OCI-LY7 (cell line): ENCODE results near the gene TWF2. TPM values are rescaled to one million over a fixed set of nuclear protein-coding genes. Genes with fewer than 3 reads are reported as not detected.

Source experiments
- BruUV-seq: library from RNA; stranded (reverse); fragments of 400-500 nt; replicated peaks from 2 replicates; lab custom pipeline; 2021; lab: Mats Ljungman, UMichigan
- CTCF ChIA-PET: fragments of 300-600 bp; sonication (Branson Sonifier 250); formaldehyde crosslinking; loops from one replicate; lab custom pipeline; 2022; ENCODE audit warnings: antibody characterized with exemption; ENCODE audit not compliant: unreplicated experiment; lab: Charles Lee
- POLR2A ChIA-PET: fragments of 300-600 bp; sonication (Branson Sonifier 250); formaldehyde crosslinking; loops from one replicate; lab custom pipeline; 2022; ENCODE audit warnings: antibody characterized with exemption; lab: Charles Lee
- DNase-seq: peaks from one replicate; pipeline ENCODE4 v3.0.0-alpha.2; 2015; ENCODE audit warnings: low spot score
- H2AFZ ChIP-seq: fragments of 200-600 bp; sonication (generic), shearing (Covaris generic); 2 replicates; pipeline ENCODE4 v1.6.1; 2014; ENCODE audit warnings: mild to moderate bottlenecking, antibody characterized with exemption, low read length, moderate library complexity
- H3K27ac ChIP-seq: fragments of 200-600 bp; sonication (generic); 2 replicates; pipeline ENCODE4 v1.5.1; 2014; ENCODE audit warnings: mixed run types, low read depth, mild to moderate bottlenecking, moderate library complexity, low read length, inconsistent platforms; ENCODE audit not compliant: poor library complexity, severe bottlenecking
- H3K36me3 ChIP-seq: fragments of 200-600 bp; sonication (generic); 2 replicates; pipeline ENCODE4 v1.6.1; 2014; ENCODE audit warnings: mild to moderate bottlenecking, antibody characterized with exemption, low read length, moderate library complexity, mixed read lengths; ENCODE audit not compliant: insufficient read depth
- H3K4me1 ChIP-seq: fragments of 200-600 bp; sonication (generic); 2 replicates; pipeline ENCODE4 v1.5.1; 2014; ENCODE audit warnings: mild to moderate bottlenecking, low read length; ENCODE audit not compliant: insufficient read depth, poor library complexity, severe bottlenecking
- H3K4me2 ChIP-seq: fragments of 200-600 bp; sonication (generic); 2 replicates; pipeline ENCODE4 v1.6.1; 2014; ENCODE audit warnings: mild to moderate bottlenecking, low read length
- H3K4me3 ChIP-seq: fragments of 200-600 bp; sonication (generic); 2 replicates; pipeline ENCODE4 v1.5.1; 2014; ENCODE audit warnings: mild to moderate bottlenecking, low read depth, low read length; ENCODE audit not compliant: poor library complexity, severe bottlenecking
- H3K79me2 ChIP-seq: fragments of 200-600 bp; sonication (generic); 2 replicates; pipeline ENCODE4 v1.6.1; 2016; ENCODE audit warnings: low read depth, mild to moderate bottlenecking, low read length, moderate library complexity, mixed read lengths; ENCODE audit not compliant: insufficient read depth
- H3K9me2 ChIP-seq: fragments of 200-600 bp; sonication (generic); 2 replicates; pipeline ENCODE4 v1.6.1; 2016; ENCODE audit warnings: mild to moderate bottlenecking, low read length, mixed read lengths; ENCODE audit not compliant: insufficient read depth
- H3K9me3 ChIP-seq: fragments of 200-600 bp; sonication (generic); 2 replicates; pipeline ENCODE4 v1.6.1; 2014; ENCODE audit warnings: mild to moderate bottlenecking, mixed run types, low read length, mixed read lengths
- H4K20me1 ChIP-seq: fragments of 200-600 bp; sonication (generic); 2 replicates; pipeline ENCODE4 v1.6.1; 2014; ENCODE audit warnings: mild to moderate bottlenecking, antibody characterized with exemption, low read length, moderate library complexity, mixed read lengths; ENCODE audit not compliant: insufficient read depth
- EZH2phosphoT487 ChIP-seq: fragments of 200-600 bp; sonication (generic); IDR thresholded peaks from 2 replicates; pipeline ENCODE4 v1.6.1; 2018; ENCODE audit warnings: low read depth, borderline replicate concordance, mild to moderate bottlenecking, mixed run types, antibody characterized with exemption, low read length, moderate library complexity, mixed read lengths
- intact Hi-C: fragments of 100-400 bp; cut with micrococcal nuclease; formaldehyde crosslinking; loops from one replicate; pipeline ENCODE4 v1.10.0; 2022; ENCODE audit not compliant: unreplicated experiment
- microRNA-seq: library from miRNA; unstranded; fragments of <30 nt; microRNA quantifications from one replicate; pipeline ENCODE4 v1.2.0, GENCODE V29; 2022; ENCODE audit warnings: borderline replicate concordance
- small RNA-seq: library from RNA; depleted of rRNA; stranded (forward); fragments of <200 nt; gene quantifications from one replicate; pipeline ENCODE3, GENCODE V24; 2014
- total RNA-seq, 2 experiments: library from RNA; depleted of rRNA in 1 of 2; stranded (reverse); fragments of >200 nt in 1 of 2; shearing (Covaris generic) in 1 of 2; gene quantifications; 2 replicates each; pipeline ENCODE4 v1.2.3, GENCODE V29; 2014 to 2022
- TF ChIP-seq, protein P1 (sequence below): fragments of 200-600 bp; sonication (generic); conservative IDR thresholded peaks from 2 replicates; pipeline ENCODE4 v1.5.1; 2014; ENCODE audit warnings: mild to moderate bottlenecking, antibody characterized with exemption, low read length, moderate library complexity, mixed read lengths

Gene TWF2
- total RNA-seq, 2 experiments from 2014 or later, result 52.8 to 64.9 TPM

GRCh38 chr3:52182196-52182595 is 56.8 kb downstream of the TWF2 start:
- Histone ChIP-seq H2AFZ (no peak overlapping the region), H3K9me3 (no peaks in the 10 kb centered on the region), H3K4me1 (peaks cover 7% of the 10 kb centered on the region), H4K20me1 (no peaks in the 10 kb centered on the region), H3K9me2 (no peaks in the 10 kb centered on the region), H3K79me2 (no peaks in the 10 kb centered on the region), H3K36me3 (no peaks in the 10 kb centered on the region), H3K27ac (no peak overlapping the region), H3K4me2 (no peak overlapping the region), H3K4me3 (no peak overlapping the region)
- TF ChIP-seq, protein P1, sequence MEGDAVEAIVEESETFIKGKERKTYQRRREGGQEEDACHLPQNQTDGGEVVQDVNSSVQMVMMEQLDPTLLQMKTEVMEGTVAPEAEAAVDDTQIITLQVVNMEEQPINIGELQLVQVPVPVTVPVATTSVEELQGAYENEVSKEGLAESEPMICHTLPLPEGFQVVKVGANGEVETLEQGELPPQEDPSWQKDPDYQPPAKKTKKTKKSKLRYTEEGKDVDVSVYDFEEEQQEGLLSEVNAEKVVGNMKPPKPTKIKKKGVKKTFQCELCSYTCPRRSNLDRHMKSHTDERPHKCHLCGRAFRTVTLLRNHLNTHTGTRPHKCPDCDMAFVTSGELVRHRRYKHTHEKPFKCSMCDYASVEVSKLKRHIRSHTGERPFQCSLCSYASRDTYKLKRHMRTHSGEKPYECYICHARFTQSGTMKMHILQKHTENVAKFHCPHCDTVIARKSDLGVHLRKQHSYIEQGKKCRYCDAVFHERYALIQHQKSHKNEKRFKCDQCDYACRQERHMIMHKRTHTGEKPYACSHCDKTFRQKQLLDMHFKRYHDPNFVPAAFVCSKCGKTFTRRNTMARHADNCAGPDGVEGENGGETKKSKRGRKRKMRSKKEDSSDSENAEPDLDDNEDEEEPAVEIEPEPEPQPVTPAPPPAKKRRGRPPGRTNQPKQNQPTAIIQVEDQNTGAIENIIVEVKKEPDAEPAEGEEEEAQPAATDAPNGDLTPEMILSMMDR, result no peak
- no peak for TF ChIP-seq EZH2phosphoT487
- ChIA-PET CTCF (interaction anchor here (0.8 to 1.3 kb wide), 3 partner anchors 10 to 289 kb away, joined by 3 to 4 read pairs (median 3); no protein-coding TSS in a partner anchor), POLR2A (no interaction called here)
- BruUV-seq, result no TSS peak
- intact Hi-C loops, result no loop called here
- DNase-seq, result no peak

DNA sequence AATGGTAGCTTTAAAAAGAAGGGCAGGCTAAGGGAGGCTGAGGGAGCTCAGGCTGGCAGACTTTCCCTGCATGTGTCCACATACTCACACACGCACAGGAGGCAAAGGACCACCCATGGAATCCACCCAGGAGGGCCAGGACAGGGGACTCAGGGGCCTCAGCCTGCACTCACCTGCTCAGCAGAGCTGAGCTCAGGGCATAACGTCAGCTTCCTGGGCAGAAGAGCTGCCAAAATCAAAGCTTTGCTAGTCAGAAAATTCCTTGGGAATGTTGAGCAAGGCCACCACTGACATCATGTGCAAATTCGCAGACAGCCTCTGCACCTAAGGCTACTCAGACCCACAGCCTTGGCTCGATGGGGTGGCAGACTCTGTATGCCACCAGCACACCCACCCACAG is 57.4 kb downstream of the TWF2 start:
- CTCF ChIA-PET, result interaction anchor here (0.8 to 1.3 kb wide), 3 partner anchors 10 to 289 kb away, joined by 3 to 4 read pairs (median 3); no protein-coding TSS in a partner anchor

More for the DNA sequence above, 57.4 kb downstream of the TWF2 start:
- intact Hi-C loops, result no loop called here
- no peak for TF ChIP-seq EZH2phosphoT487
- TF ChIP-seq, protein P1, result no peak
- POLR2A ChIA-PET, result interaction anchor here (0.5 to 1.4 kb wide), 4 partner anchors 8 to 1226 kb away, joined by 3 to 4 read pairs (median 3); no protein-coding TSS in a partner anchor
- no peak for DNase-seq
- no peaks in the 10 kb centered on the region for H3K79me2 ChIP-seq
- H3K4me3 ChIP-seq, result no peak overlapping the region
- no peak overlapping the region for H2AFZ ChIP-seq
- BruUV-seq, result no TSS peak
- no peak overlapping the region for H3K4me2 ChIP-seq
- H3K9me2 ChIP-seq, result no peaks in the 10 kb centered on the region
- H3K36me3 ChIP-seq, result no peaks in the 10 kb centered on the region
- H4K20me1 ChIP-seq, result no peaks in the 10 kb centered on the region
- no peak overlapping the region for H3K27ac ChIP-seq
- H3K4me1 ChIP-seq, result peaks cover 7% of the 10 kb centered on the region
- no peaks in the 10 kb centered on the region for H3K9me3 ChIP-seq

Small RNA genes within 50 kb of the gene (microRNA-seq; reads per million reads assigned to microRNA genes)
- gene MIRLET7G, result 307,279 reads per million, percentile 100 among the genes with 10 or more reads in this experiment

Small RNA genes within 50 kb of the gene (small RNA-seq; reads per million reads assigned to genes)
- 33.5 reads per million, percentile 98 among the genes with 10 or more reads in this experiment for gene MIRLET7G

Other genes starting within 250 kb of the TWF2 start
- 1,739 and 1,781 TPM in 2 replicates for gene RPL29, start 243.3 kb downstream of the TWF2 start, total RNA-seq (2014; rRNA removed; shearing (Covaris generic))
- 1,513 and 1,535 TPM in 2 replicates for gene RPL29, start 243.3 kb downstream of the TWF2 start, total RNA-seq (2022)
- 8.4 and 11.4 TPM in 2 replicates for gene DUSP7, start 182.6 kb downstream of the TWF2 start, total RNA-seq (2014; rRNA removed; shearing (Covaris generic))
- 13.5 and 14.4 TPM in 2 replicates for gene DUSP7, start 182.6 kb downstream of the TWF2 start, total RNA-seq (2022)
- 34.5 and 40.0 TPM in 2 replicates for gene POC1A, start 84.7 kb downstream of the TWF2 start, total RNA-seq (2014; rRNA removed; shearing (Covaris generic))
- 41.0 and 46.2 TPM in 2 replicates for gene POC1A, start 84.7 kb downstream of the TWF2 start, total RNA-seq (2022)
- gene ALAS1, start 41.0 kb downstream of the TWF2 start, total RNA-seq (2014; rRNA removed; shearing (Covaris generic)), result 24.5 and 34.4 TPM in 2 replicates
- gene ALAS1, start 41.0 kb downstream of the TWF2 start, total RNA-seq (2022), result 43.3 and 43.6 TPM in 2 replicates
- 0.51 and 1.7 TPM in 2 replicates for gene TLR9, start 13.5 kb downstream of the TWF2 start, total RNA-seq (2014; rRNA removed; shearing (Covaris generic))
- gene TLR9, start 13.5 kb downstream of the TWF2 start, total RNA-seq (2022), result 3.7 and 9.0 TPM in 2 replicates
- 1.1 and 4.4 TPM in 2 replicates for gene PPM1M, start 6.6 kb upstream of the TWF2 start, total RNA-seq (2014; rRNA removed; shearing (Covaris generic))
- gene PPM1M, start 6.6 kb upstream of the TWF2 start, total RNA-seq (2022), result 13.8 and 15.6 TPM in 2 replicates
- gene WDR82, start 39.5 kb upstream of the TWF2 start, total RNA-seq (2014; rRNA removed; shearing (Covaris generic)), result 27.8 and 38.5 TPM in 2 replicates
- gene WDR82, start 39.5 kb upstream of the TWF2 start, total RNA-seq (2022), result 66.2 and 67.9 TPM in 2 replicates
- gene GLYCTK, start 48.7 kb upstream of the TWF2 start, total RNA-seq (2014; rRNA removed; shearing (Covaris generic)), result 24.5 and 28.1 TPM in 2 replicates
- 28.6 and 29.6 TPM in 2 replicates for gene GLYCTK, start 48.7 kb upstream of the TWF2 start, total RNA-seq (2022)
- gene DNAH1, start 77.2 kb upstream of the TWF2 start, total RNA-seq (2014; rRNA removed; shearing (Covaris generic)), result 14.2 and 18.3 TPM in 2 replicates
- 5.8 and 10.5 TPM in 2 replicates for gene DNAH1, start 77.2 kb upstream of the TWF2 start, total RNA-seq (2022)
- gene BAP1, start 170.8 kb upstream of the TWF2 start, total RNA-seq (2014; rRNA removed; shearing (Covaris generic)), result 88.3 and 102 TPM in 2 replicates
- 102 and 105 TPM in 2 replicates for gene BAP1, start 170.8 kb upstream of the TWF2 start, total RNA-seq (2022)
- 32.9 and 33.3 TPM in 2 replicates for gene PHF7, start 171.5 kb upstream of the TWF2 start, total RNA-seq (2014; rRNA removed; shearing (Covaris generic))
- 44.5 and 61.4 TPM in 2 replicates for gene PHF7, start 171.5 kb upstream of the TWF2 start, total RNA-seq (2022)
- gene SEMA3G, start 205.9 kb upstream of the TWF2 start, total RNA-seq (2014; rRNA removed; shearing (Covaris generic)), result not detected in 2 replicates
- 0.15 TPM in 1 of 2 replicates, not detected in the other for gene SEMA3G, start 205.9 kb upstream of the TWF2 start, total RNA-seq (2022)
- 0.57 and 0.90 TPM in 2 replicates for gene TNNC1, start 214.9 kb upstream of the TWF2 start, total RNA-seq (2014; rRNA removed; shearing (Covaris generic))
- 3.2 and 5.0 TPM in 2 replicates for gene TNNC1, start 214.9 kb upstream of the TWF2 start, total RNA-seq (2022)
- 53.8 and 60.5 TPM in 2 replicates for gene NISCH, start 216.4 kb upstream of the TWF2 start, total RNA-seq (2014; rRNA removed; shearing (Covaris generic))
- gene NISCH, start 216.4 kb upstream of the TWF2 start, total RNA-seq (2022), result 73.3 and 78.5 TPM in 2 replicates